OCI-LY7 (cell line): ENCODE measurements around the gene AUNIP. TPM values are rescaled to one million over a fixed set of nuclear protein-coding genes. Genes with fewer than 3 reads are reported as not detected.

ENCODE experiments used
- BruUV-seq: library from RNA; stranded (reverse); fragments of 400-500 nt; replicated peaks from 2 replicates; lab custom pipeline; 2021; lab: Mats Ljungman, UMichigan
- CTCF ChIA-PET: fragments of 300-600 bp; sonication (Branson Sonifier 250); formaldehyde crosslinking; loops from one replicate; lab custom pipeline; 2022; ENCODE audit warnings: antibody characterized with exemption; ENCODE audit not compliant: unreplicated experiment; lab: Charles Lee
- POLR2A ChIA-PET: fragments of 300-600 bp; sonication (Branson Sonifier 250); formaldehyde crosslinking; loops from one replicate; lab custom pipeline; 2022; ENCODE audit warnings: antibody characterized with exemption; lab: Charles Lee
- DNase-seq: peaks from one replicate; pipeline ENCODE4 v3.0.0-alpha.2; 2015; ENCODE audit warnings: low spot score
- H2AFZ ChIP-seq: fragments of 200-600 bp; sonication (generic), shearing (Covaris generic); 2 replicates; pipeline ENCODE4 v1.6.1; 2014; ENCODE audit warnings: mild to moderate bottlenecking, antibody characterized with exemption, low read length, moderate library complexity
- H3K27ac ChIP-seq: fragments of 200-600 bp; sonication (generic); 2 replicates; pipeline ENCODE4 v1.5.1; 2014; ENCODE audit warnings: mixed run types, low read depth, mild to moderate bottlenecking, moderate library complexity, low read length, inconsistent platforms; ENCODE audit not compliant: poor library complexity, severe bottlenecking
- H3K36me3 ChIP-seq: fragments of 200-600 bp; sonication (generic); 2 replicates; pipeline ENCODE4 v1.6.1; 2014; ENCODE audit warnings: mild to moderate bottlenecking, antibody characterized with exemption, low read length, moderate library complexity, mixed read lengths; ENCODE audit not compliant: insufficient read depth
- H3K4me1 ChIP-seq: fragments of 200-600 bp; sonication (generic); 2 replicates; pipeline ENCODE4 v1.5.1; 2014; ENCODE audit warnings: mild to moderate bottlenecking, low read length; ENCODE audit not compliant: insufficient read depth, poor library complexity, severe bottlenecking
- H3K4me2 ChIP-seq: fragments of 200-600 bp; sonication (generic); 2 replicates; pipeline ENCODE4 v1.6.1; 2014; ENCODE audit warnings: mild to moderate bottlenecking, low read length
- H3K4me3 ChIP-seq: fragments of 200-600 bp; sonication (generic); 2 replicates; pipeline ENCODE4 v1.5.1; 2014; ENCODE audit warnings: mild to moderate bottlenecking, low read depth, low read length; ENCODE audit not compliant: poor library complexity, severe bottlenecking
- H3K79me2 ChIP-seq: fragments of 200-600 bp; sonication (generic); 2 replicates; pipeline ENCODE4 v1.6.1; 2016; ENCODE audit warnings: low read depth, mild to moderate bottlenecking, low read length, moderate library complexity, mixed read lengths; ENCODE audit not compliant: insufficient read depth
- H3K9me2 ChIP-seq: fragments of 200-600 bp; sonication (generic); 2 replicates; pipeline ENCODE4 v1.6.1; 2016; ENCODE audit warnings: mild to moderate bottlenecking, low read length, mixed read lengths; ENCODE audit not compliant: insufficient read depth
- H3K9me3 ChIP-seq: fragments of 200-600 bp; sonication (generic); 2 replicates; pipeline ENCODE4 v1.6.1; 2014; ENCODE audit warnings: mild to moderate bottlenecking, mixed run types, low read length, mixed read lengths
- H4K20me1 ChIP-seq: fragments of 200-600 bp; sonication (generic); 2 replicates; pipeline ENCODE4 v1.6.1; 2014; ENCODE audit warnings: mild to moderate bottlenecking, antibody characterized with exemption, low read length, moderate library complexity, mixed read lengths; ENCODE audit not compliant: insufficient read depth
- CTCF ChIP-seq: fragments of 200-600 bp; sonication (generic); conservative IDR thresholded peaks from 2 replicates; pipeline ENCODE4 v1.5.1; 2014; ENCODE audit warnings: mild to moderate bottlenecking, antibody characterized with exemption, low read length, moderate library complexity, mixed read lengths
- EZH2phosphoT487 ChIP-seq: fragments of 200-600 bp; sonication (generic); IDR thresholded peaks from 2 replicates; pipeline ENCODE4 v1.6.1; 2018; ENCODE audit warnings: low read depth, borderline replicate concordance, mild to moderate bottlenecking, mixed run types, antibody characterized with exemption, low read length, moderate library complexity, mixed read lengths
- intact Hi-C: fragments of 100-400 bp; cut with micrococcal nuclease; formaldehyde crosslinking; loops from one replicate; pipeline ENCODE4 v1.10.0; 2022; ENCODE audit not compliant: unreplicated experiment
- total RNA-seq, 2 experiments: library from RNA; depleted of rRNA in 1 of 2; stranded (reverse); fragments of >200 nt in 1 of 2; shearing (Covaris generic) in 1 of 2; gene quantifications; 2 replicates each; pipeline ENCODE4 v1.2.3, GENCODE V29; 2014 to 2022

AUNIP gene
- total RNA-seq, 2 experiments from 2014 or later = 15.1 to 21.5 TPM

GRCh38 chr1:25896266-25896665 is 37.0 kb upstream of the AUNIP start:
- no peaks in the 10 kb centered on the region for H3K9me3 ChIP-seq
- no peak for DNase-seq
- intact Hi-C loops = no loop called here
- H3K27ac ChIP-seq = peak overlapping the region; percentile 4
- ChIA-PET CTCF (interaction anchor here (0.9 to 2.1 kb wide), 4 partner anchors 10 to 106 kb away, joined by 3 to 20 read pairs (median 4); partner anchors contain the start of genes PAFAH2 and STMN1), POLR2A (interaction anchor here (0.6 to 2.9 kb wide), 6 partner anchors 9 to 107 kb away, joined by 3 to 14 read pairs (median 4); partner anchors contain the start of gene PAFAH2)
- H3K36me3 ChIP-seq = peaks cover 69% of the 10 kb centered on the region
- no peak for TF ChIP-seq CTCF
- no peak for TF ChIP-seq EZH2phosphoT487
- peaks cover 9% of the 10 kb centered on the region; the same call in 1 of the 2 replicates for H3K79me2 ChIP-seq
- no TSS peak for BruUV-seq
- H4K20me1 ChIP-seq = 0 out of 2 replicates have a peak, but pooled peaks cover 3% of the 10 kb centered on the region
- H3K9me2 ChIP-seq = no peaks in the 10 kb centered on the region
- H3K4me1 ChIP-seq = peaks cover 6% of the 10 kb centered on the region
- no peak overlapping the region for H3K4me2 ChIP-seq
- no peak overlapping the region for H3K4me3 ChIP-seq
- H2AFZ ChIP-seq = no peak overlapping the region

- peak; percentile 91 for DNase-seq
- POLR2A ChIA-PET = interaction anchor here (0.6 to 2.9 kb wide), 6 partner anchors 10 to 559 kb away, joined by 3 to 14 read pairs (median 4); partner anchors contain the start of gene PAFAH2
- CTCF ChIA-PET = interaction anchor here (0.6 to 2.1 kb wide), 5 partner anchors 18 to 114 kb away, joined by 3 to 20 read pairs (median 3); partner anchors contain the start of gene PAFAH2
- H3K4me2 ChIP-seq = no peak overlapping the region
- no peak overlapping the region for H3K4me3 ChIP-seq
- no peaks in the 10 kb centered on the region for H3K9me3 ChIP-seq
- H3K4me1 ChIP-seq = peaks cover 6% of the 10 kb centered on the region
- intact Hi-C loops = loop anchor here (1.0 kb wide), 1 partner anchor 103 kb away; the partner anchor contains the start of gene PAFAH2
- 0 out of 2 replicates have a peak, but pooled peaks cover under 1% of the 10 kb centered on the region for H4K20me1 ChIP-seq
- H2AFZ ChIP-seq = no peak overlapping the region
- H3K27ac ChIP-seq = peak overlapping the region; percentile 4
- peaks cover 1% of the 10 kb centered on the region; the same call in 1 of the 2 replicates for H3K79me2 ChIP-seq
- no TSS peak for BruUV-seq
- peaks cover 61% of the 10 kb centered on the region for H3K36me3 ChIP-seq
- peak; percentile 99 for TF ChIP-seq CTCF
- no peak for TF ChIP-seq EZH2phosphoT487
- no peaks in the 10 kb centered on the region for H3K9me2 ChIP-seq
These were observed 36.2 kb upstream of the AUNIP start for GRCh38 chr1:25895365-25895990.
